HEK293 (cell line): ENCODE data around the gene TIMM10.

Experiments
- CTCF ChIA-PET: fragments of 350-600 bp; formaldehyde crosslinking; extraction: SDS; loops from one replicate; lab custom pipeline; 2021; ENCODE audit warnings: antibody characterized with exemption; lab: Yijun Ruan, JAX
- POLR2A ChIA-PET: fragments of 300-600 bp; formaldehyde crosslinking; extraction: SDS; loops from one replicate; lab custom pipeline; 2020; ENCODE audit warnings: antibody characterized with exemption, inconsistent platforms; lab: Yijun Ruan, JAX
- H3K27ac ChIP-seq: fragments of 200-500 bp; sonication (Bioruptor generic); 2 replicates; pipeline ENCODE4 v1.5.1; 2014; ENCODE audit warnings: low read depth, low read length, control low read depth, inconsistent platforms; ENCODE audit errors: extremely low read depth
- H3K36me3 ChIP-seq, 2 experiments: fragments of 200-500 bp in 1 of 2; sonication (Bioruptor generic) in 1 of 2; 1 replicate in 1 of 2; 2 replicates in 1 of 2; pipeline ENCODE4 v1.5.1; 2014 to 2017; ENCODE audit warnings: inconsistent platforms in 2 of 2, low read length in 2 of 2; ENCODE audit not compliant: control insufficient read depth in 2 of 2, insufficient read depth in 1 of 2
- H3K4me1 ChIP-seq: fragments of 200-500 bp; sonication (Bioruptor generic); 2 replicates; pipeline ENCODE4 v1.5.1; 2014; ENCODE audit warnings: mild to moderate bottlenecking, low read length, inconsistent platforms; ENCODE audit not compliant: control insufficient read depth, insufficient read depth
- H3K4me3 ChIP-seq: 2 replicates; pipeline ENCODE4 v1.5.1; 2011; ENCODE audit warnings: low read depth, mild to moderate bottlenecking, control low read depth, low read length, moderate library complexity
- H3K9me3 ChIP-seq: fragments of 200-500 bp; sonication (Bioruptor generic); 2 replicates; pipeline ENCODE4 v1.5.1; 2014; ENCODE audit warnings: low read depth, low read length, inconsistent platforms; ENCODE audit not compliant: control insufficient read depth, insufficient read depth
- PRDM4 ChIP-seq: fragments of 450-650 bp; formaldehyde crosslinking; IDR thresholded peaks from 2 replicates; pipeline ENCODE4 v1.5.1; 2017; ENCODE audit warnings: missing biosample characterization, missing genetic modification characterization
- ZBTB7A ChIP-seq: fragments of 450-650 bp; formaldehyde crosslinking; IDR thresholded peaks from 2 replicates; pipeline ENCODE4 v1.5.1; 2016; ENCODE audit warnings: low read depth, missing biosample characterization, missing genetic modification characterization
- ZFHX2 ChIP-seq: fragments of 450-650 bp; formaldehyde crosslinking; conservative IDR thresholded peaks from 2 replicates; pipeline ENCODE4 v1.5.1; 2016; ENCODE audit warnings: missing biosample characterization, missing genetic modification characterization
- ZNF10 ChIP-seq: fragments of 450-650 bp; formaldehyde crosslinking; IDR thresholded peaks from 2 replicates; pipeline ENCODE4 v1.5.1; 2017; ENCODE audit warnings: missing biosample characterization, missing genetic modification characterization
- ZNF148 ChIP-seq: fragments of 450-650 bp; formaldehyde crosslinking; IDR thresholded peaks from 2 replicates; pipeline ENCODE4 v1.5.0; 2017; ENCODE audit warnings: missing biosample characterization, missing genetic modification characterization, borderline replicate concordance
- ZNF157 ChIP-seq: fragments of 450-650 bp; formaldehyde crosslinking; IDR thresholded peaks from 2 replicates; pipeline ENCODE4 v1.5.1; 2016; ENCODE audit warnings: missing biosample characterization, missing genetic modification characterization
- ZNF221 ChIP-seq: fragments of 450-650 bp; formaldehyde crosslinking; IDR thresholded peaks from 2 replicates; pipeline ENCODE4 v1.5.1; 2017; ENCODE audit warnings: missing biosample characterization, missing genetic modification characterization, borderline replicate concordance
- ZNF362 ChIP-seq: fragments of 450-650 bp; formaldehyde crosslinking; IDR thresholded peaks from 2 replicates; pipeline ENCODE4 v1.5.1; 2016; ENCODE audit warnings: missing biosample characterization, missing genetic modification characterization
- ZNF426 ChIP-seq: fragments of 450-650 bp; formaldehyde crosslinking; IDR thresholded peaks from 2 replicates; pipeline ENCODE4 v1.5.1; 2017; ENCODE audit warnings: missing biosample characterization, missing genetic modification characterization, mild to moderate bottlenecking, inconsistent platforms, moderate library complexity
- ZNF473 ChIP-seq: fragments of 450-650 bp; formaldehyde crosslinking; IDR thresholded peaks from 2 replicates; pipeline ENCODE4 v1.5.1; 2017; ENCODE audit warnings: missing biosample characterization, missing genetic modification characterization
- ZNF623 ChIP-seq: fragments of 450-650 bp; formaldehyde crosslinking; IDR thresholded peaks from 2 replicates; pipeline ENCODE4 v1.5.1; 2016; ENCODE audit warnings: missing biosample characterization, missing genetic modification characterization
- ZNF664 ChIP-seq: fragments of 450-650 bp; formaldehyde crosslinking; IDR thresholded peaks from 2 replicates; pipeline ENCODE4 v1.5.1; 2016; ENCODE audit warnings: missing biosample characterization, missing genetic modification characterization
- ZNF768 ChIP-seq: fragments of 450-650 bp; formaldehyde crosslinking; IDR thresholded peaks from 2 replicates; pipeline ENCODE4 v1.5.1; 2018; ENCODE audit warnings: missing biosample characterization, mild to moderate bottlenecking, missing genetic modification characterization

The TIMM10 gene

GRCh38 chr11:57487920-57488659, 42.5 kb downstream of the TIMM10 start (continued):
- TF ChIP-seq PRDM4 (tag by site-specific recombination), result no peak
- TF ChIP-seq ZBTB7A (tag by site-specific recombination), result no peak
- TF ChIP-seq ZNF148 (tag by site-specific recombination), result no peak
- no peak for TF ChIP-seq ZNF768 (tag by site-specific recombination)
- no peak for TF ChIP-seq ZNF221 (tag by site-specific recombination)

GRCh38 chr11:57487021-57487778, 43.4 kb downstream of the TIMM10 start:
- no peak for TF ChIP-seq ZNF157
- no peak for TF ChIP-seq ZNF10 (tag by site-specific recombination)
- no peak for TF ChIP-seq ZNF473 (tag by site-specific recombination)
- no peak for TF ChIP-seq ZNF623 (tag by site-specific recombination)
- no peak for TF ChIP-seq ZNF362 (tag by site-specific recombination)
- Histone ChIP-seq H3K9me3 (no peaks in the 10 kb centered on the region), H3K4me1 (no peaks in the 10 kb centered on the region; the same call in 1 of the 2 replicates), H3K36me3 (peaks cover 0 to 35% of the 10 kb centered on the region in 2 experiments; a peak in 1 of 3 replicates), H3K4me3 (no peak overlapping the region), H3K27ac (no peak overlapping the region)
- ChIA-PET CTCF (interaction anchor here (1.0 to 10.1 kb wide), 2 partner anchors 29 to 40 kb away, joined by 4 to 218 read pairs; partner anchors contain the start of gene TIMM10), POLR2A (no interaction called here)

GRCh38 chr11:57485217-57485990, 45.1 kb downstream of the TIMM10 start:
- ChIA-PET CTCF (interaction anchor here (0.7 to 8.9 kb wide), 5 partner anchors 7 to 42 kb away, joined by 3 to 140 read pairs (median 25); partner anchors contain the start of gene RTN4RL2), POLR2A (no interaction called here)
- Histone ChIP-seq H3K9me3 (no peaks in the 10 kb centered on the region), H3K4me1 (no peaks in the 10 kb centered on the region; the same call in 1 of the 2 replicates), H3K36me3 (peaks cover 0 to 27% of the 10 kb centered on the region in 2 experiments; a peak in 1 of 3 replicates), H3K27ac (no peak overlapping the region), H3K4me3 (no peak overlapping the region)
- TF ChIP-seq ZNF426 (tag by site-specific recombination) (no peak), ZNF664 (peak; percentile 79), ZFHX2 (peak; percentile 42)
